ENCODE results near the gene RNF40.

The RNF40 gene

DNA sequence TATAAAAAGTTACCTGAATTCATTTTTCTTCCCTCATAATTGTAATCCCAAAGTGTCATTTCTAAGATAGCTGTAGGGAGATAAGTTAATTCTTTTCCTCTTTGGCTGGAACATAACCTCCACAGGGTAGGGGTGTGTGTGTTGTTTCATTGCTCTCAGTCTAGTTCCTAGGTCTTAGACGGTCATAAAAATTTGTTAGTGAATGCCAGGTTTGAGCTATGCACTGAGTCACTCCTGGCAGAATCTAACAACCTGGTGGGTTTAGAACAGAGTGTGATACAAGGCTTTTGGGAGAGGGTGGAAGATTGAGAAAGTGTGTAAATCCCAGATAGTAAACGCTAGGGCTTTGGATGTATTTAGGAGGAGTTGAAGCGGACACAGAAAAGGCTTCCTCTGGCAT, 14.8 kb upstream of the RNF40 start:
- no peak for DNase-seq (ENCODE audit: low spot score)
- in situ Hi-C loops (cut with MboI; ENCODE audit: low pct_unique_long_range_greater_than_20kb, low sequenced_read_pairs, unreplicated experiment): no loop called here
- TF ChIP-seq CTCF (IDR thresholded peaks at IDR 0.05; ENCODE audit: extremely low read depth, insufficient read depth, missing control alignments): no peak

DNA sequence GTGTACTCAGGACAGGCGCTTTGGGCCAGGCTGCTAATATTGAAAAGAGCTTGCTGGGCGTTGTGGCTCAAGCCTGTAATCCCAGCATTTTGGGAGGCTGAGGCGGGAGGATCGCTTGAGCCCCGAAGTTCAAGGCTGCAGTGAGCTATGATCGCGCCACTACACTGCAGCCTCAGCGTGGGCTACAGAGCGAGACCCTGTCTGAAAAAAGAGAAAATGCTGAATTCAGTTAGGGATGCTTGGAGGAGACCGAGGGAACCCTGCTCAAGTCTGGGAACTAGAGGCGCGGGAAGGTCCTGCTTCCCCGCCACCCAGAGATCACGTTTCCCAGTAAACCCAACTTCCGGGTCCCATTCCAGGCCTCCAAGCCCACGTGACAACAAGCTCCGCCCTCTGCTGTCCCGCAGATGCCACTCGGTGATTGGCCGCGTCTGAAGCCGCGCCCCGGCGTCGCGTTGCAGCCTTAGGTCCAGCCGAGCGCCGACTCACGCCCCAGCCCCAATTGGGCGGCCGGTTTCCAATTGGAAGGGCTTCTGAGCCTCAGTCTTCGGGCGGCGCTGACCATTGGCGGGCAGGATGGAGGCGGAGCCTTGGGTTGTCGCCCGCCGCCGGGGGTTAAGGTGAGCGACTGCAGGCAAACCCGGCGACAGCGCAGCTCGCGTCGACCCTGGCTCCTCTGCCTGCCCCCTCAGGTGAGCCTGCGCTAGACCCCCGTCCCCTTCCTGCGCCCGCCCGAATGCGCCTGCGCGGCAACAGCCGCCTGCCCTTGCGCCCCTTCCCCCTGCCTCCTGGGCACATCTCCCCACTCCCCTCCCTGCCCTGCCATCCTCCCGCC, 14.1 kb upstream of the RNF40 start, which contains the start of gene PHKG2:
PHKG2 (plus strand) TSS at position 627 of the 835 bp plus-strand sequence. CDS start 396 bp downstream, outside the sequence.
- TF ChIP-seq CTCF (IDR thresholded peaks at IDR 0.05; ENCODE audit: extremely low read depth, insufficient read depth, missing control alignments): no peak
- DNase-seq (ENCODE audit: low spot score): peak; percentile 98
- in situ Hi-C loops (cut with MboI; ENCODE audit: low pct_unique_long_range_greater_than_20kb, low sequenced_read_pairs, unreplicated experiment): no loop called here

- TF ChIP-seq CTCF (IDR thresholded peaks at IDR 0.05; ENCODE audit: extremely low read depth, insufficient read depth, missing control alignments): no peak
- in situ Hi-C loops (cut with MboI; ENCODE audit: low pct_unique_long_range_greater_than_20kb, low sequenced_read_pairs, unreplicated experiment): no loop called here
- peak; percentile 70 for DNase-seq (ENCODE audit: low spot score)
Measured at GRCh38 chr16:30748634-30749445, 13.3 kb upstream of the RNF40 start.

- in situ Hi-C loops (cut with MboI; ENCODE audit: low pct_unique_long_range_greater_than_20kb, low sequenced_read_pairs, unreplicated experiment): no loop called here
- no peak for TF ChIP-seq CTCF (IDR thresholded peaks at IDR 0.05; ENCODE audit: extremely low read depth, insufficient read depth, missing control alignments)
- DNase-seq (ENCODE audit: low spot score): no peak
Measured at GRCh38 chr16:30750201-30750600, 11.9 kb upstream of the RNF40 start.

DNA sequence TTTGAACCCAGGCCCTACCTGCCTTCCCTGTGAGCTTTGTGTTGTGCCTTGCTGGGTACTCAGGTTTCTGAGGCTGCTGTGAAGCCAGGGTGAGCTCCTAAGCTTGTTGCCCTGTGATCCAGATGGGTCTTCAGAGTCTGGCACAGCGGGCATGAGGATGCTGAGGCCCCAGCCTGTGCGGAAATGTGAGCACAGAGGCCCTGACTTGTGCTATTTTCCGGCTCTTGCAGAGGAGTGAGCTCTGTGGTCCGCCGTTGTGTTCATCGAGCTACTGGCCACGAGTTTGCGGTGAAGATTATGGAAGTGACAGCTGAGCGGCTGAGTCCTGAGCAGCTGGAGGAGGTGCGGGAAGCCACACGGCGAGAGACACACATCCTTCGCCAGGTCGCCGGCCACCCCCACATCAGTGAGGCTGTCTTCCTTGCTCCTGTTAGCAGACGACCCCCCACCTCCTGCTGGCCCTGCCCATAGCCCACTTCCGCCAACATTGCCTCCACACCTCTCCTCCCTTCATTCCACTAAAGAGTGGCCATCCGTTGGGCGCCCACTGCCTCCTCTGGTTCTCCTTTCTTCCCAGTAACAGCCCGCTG, 11.2 kb upstream of the RNF40 start:
- no peak for DNase-seq (ENCODE audit: low spot score)
- no peak for TF ChIP-seq CTCF (IDR thresholded peaks at IDR 0.05; ENCODE audit: extremely low read depth, insufficient read depth, missing control alignments)
- in situ Hi-C loops (cut with MboI; ENCODE audit: low pct_unique_long_range_greater_than_20kb, low sequenced_read_pairs, unreplicated experiment): no loop called here

- TF ChIP-seq CTCF (IDR thresholded peaks at IDR 0.05; ENCODE audit: extremely low read depth, insufficient read depth, missing control alignments): no peak
- DNase-seq (ENCODE audit: low spot score): no peak
- in situ Hi-C loops (cut with MboI; ENCODE audit: low pct_unique_long_range_greater_than_20kb, low sequenced_read_pairs, unreplicated experiment): no loop called here
Measured at GRCh38 chr16:30753596-30753995, 8.5 kb upstream of the RNF40 start.

Measured in GM13977 (cell line).